HPDE6-E6E7 (cell line): ENCODE results near the gene PARP3.

ENCODE experiments used
- DNase-seq: peaks from one replicate; pipeline ENCODE4 v3.0.0; 2011; ENCODE audit warnings: missing footprints; ENCODE audit errors: extremely low spot score

The PARP3 gene

DNA sequence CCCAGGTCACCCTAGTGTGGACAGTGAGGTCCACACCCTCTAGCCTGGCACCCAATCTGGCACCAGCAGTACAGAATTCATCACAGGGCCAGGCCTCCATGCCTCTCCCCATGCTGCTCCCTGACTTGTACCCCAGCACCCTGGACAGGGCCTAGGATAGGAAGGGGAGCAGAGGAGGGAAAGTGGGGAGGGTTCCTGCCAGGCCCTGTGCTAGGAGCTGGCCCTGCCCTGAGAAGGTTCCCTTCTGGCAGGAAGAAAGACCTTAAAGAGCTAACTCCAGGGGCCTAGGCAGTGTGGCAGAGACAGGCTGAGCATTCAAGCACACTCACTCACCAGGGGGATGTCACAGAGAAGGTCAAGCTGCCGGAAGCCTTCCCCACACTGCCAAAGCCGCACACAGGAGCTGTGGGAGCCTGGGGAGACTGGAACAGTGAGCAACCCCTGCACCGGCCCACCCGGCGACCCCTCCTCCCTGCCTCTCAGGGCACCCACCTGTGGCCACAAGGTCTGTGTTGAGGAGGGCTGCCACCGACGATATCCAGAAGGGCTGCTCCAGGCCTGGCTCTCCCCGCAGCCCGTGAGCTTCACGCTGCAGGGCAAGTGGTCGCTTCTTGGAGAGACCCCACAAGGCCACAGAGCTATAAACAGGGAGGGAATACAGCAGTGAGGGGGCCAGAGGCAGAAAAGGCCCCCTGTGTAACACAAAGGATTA lies 7.9 kb upstream of the PARP3 start:
- DNase-seq: no peak

DNA sequence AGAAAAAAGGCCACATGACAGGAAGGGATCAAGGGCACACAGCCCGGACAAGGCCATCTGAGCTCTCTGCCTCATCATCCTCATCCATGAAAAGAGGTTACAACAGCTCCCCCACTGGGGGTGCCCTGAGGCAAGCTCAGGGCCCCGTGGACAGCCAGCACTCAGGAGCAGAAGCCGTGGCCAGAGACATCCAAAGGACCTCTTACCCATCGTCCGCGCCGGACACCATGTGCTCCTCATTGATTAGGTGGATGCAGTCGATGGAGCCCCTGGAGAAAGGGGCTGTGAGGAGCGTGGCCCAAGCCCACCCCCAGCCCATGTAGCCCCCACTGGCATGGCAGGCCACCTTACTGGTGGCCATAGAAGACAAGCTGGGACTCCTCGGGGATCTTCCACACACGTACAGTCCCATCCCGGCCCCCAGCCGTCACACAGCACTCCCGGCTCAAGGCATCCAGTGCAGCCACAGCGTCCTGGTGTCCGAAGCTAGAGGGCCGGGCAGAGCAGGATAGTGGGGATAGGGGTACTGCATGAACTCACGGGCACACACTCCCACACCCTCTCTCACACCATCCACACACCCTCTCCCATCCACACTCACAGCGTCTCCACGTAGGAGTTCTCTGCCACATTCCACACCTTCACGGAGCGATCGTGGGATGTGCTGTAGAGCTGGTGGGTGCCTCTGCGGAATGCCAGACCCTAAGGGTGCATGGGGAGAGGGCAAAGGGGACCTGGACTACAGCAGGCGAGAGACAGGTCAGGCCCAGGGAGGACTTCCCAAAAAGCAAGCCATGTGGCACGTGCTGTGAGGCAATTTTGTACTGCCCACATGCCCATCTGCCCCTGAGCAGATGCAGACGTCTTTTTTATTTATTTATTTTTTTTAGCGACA lies 6.9 kb upstream of the PARP3 start:
- DNase-seq: no peak

DNA sequence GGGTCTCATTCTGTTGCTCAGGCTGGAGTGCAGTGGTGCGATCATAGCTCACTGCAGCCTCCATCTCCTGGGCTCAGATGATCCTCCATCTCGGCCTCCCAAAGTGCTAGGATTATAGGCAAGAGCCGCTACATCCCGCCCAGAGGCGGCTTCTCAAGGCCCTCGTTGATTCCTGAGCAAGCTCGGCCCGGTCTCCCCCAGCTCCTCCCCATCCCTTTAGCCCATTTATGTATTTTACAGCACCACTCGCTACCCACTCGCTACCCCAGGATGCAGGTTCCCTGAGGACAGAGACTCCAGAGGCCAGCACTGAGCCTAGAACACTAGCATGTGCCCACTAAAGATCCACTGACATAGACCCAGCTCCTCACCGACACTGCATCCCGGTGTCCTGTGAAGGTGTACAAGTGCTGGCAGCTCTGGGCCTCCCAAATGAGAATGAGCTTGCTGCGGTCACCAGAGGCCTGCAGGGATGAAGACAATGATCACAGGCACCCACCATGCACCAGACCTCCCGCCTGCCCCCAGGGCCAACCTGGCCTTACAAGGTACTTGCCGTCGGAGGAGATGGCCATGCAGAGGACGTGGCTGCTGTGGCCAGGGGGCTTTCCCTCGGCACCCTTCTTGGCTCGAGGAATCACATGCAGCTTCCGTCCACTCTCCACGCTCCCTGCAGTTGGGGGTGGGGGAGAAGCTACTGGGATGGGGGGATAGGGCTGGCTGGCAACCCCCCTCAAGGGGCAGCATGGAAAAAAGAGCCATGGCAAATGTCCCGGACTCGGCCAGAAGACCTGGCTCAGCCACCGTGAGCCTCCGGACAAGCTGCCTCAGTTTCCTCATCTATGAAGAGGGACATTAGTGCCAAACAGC lies 6.0 kb upstream of the PARP3 start:
- DNase-seq: no peak

DNA sequence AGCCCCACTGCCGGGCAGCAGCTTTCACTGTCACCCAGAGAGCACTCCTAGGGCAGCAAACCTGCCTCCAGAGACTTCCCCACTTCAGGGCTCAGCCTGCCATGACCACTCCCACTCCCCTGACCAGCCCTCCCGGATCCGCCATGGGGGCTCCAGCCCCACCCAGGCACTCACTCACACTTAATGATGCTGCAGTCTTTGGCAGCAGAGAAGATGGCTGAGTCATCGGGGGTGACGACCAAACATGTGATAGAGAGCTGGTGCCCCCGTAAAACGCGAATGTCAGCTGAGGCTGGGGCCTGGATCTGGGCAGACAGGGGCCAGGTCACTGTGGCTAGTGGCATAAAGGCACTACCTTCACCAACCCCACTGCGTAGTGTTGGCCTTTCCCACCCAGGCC lies 5.1 kb upstream of the PARP3 start:
- no peak for DNase-seq

DNA sequence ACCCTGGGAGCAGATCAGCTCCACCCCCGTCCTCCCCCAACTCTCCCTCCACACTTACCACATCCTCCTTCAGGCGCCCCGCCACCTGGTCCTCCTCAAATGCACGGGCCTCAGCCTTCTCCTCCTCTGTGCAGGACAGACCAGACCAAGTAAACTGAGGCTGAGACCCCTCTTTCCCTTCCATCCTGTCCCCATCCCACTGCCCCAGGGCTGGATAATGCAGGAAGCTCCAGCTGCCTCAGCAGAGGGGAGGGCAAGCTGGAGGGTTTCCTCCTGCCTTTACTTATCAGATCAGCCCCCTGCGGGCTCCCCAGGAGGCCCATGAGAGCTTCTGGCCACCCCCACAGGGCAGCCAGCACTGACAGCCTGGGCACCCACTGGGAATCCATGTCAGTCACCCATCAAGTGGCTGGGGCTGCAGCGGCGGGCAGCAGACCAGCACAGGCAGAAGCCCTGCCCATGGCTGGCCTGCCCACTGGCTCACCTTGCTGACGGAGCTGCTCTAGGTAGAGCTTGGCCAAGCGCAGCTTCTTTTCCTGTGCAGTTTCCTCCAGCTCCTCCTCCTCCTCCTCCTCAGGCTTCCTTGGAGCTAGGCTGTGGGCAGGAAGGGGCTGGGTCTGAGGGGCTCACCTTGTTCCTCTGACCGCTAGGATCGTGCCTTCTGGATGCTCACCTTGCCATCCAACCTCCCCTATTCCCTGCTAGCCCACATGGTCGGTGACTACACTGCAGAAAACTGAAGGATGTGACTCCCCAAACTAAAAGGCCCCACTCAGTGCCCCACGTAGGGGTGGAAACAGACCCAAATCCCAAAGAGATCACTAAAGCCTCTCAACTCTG lies 4.3 kb upstream of the PARP3 start:
- no peak for DNase-seq

DNA sequence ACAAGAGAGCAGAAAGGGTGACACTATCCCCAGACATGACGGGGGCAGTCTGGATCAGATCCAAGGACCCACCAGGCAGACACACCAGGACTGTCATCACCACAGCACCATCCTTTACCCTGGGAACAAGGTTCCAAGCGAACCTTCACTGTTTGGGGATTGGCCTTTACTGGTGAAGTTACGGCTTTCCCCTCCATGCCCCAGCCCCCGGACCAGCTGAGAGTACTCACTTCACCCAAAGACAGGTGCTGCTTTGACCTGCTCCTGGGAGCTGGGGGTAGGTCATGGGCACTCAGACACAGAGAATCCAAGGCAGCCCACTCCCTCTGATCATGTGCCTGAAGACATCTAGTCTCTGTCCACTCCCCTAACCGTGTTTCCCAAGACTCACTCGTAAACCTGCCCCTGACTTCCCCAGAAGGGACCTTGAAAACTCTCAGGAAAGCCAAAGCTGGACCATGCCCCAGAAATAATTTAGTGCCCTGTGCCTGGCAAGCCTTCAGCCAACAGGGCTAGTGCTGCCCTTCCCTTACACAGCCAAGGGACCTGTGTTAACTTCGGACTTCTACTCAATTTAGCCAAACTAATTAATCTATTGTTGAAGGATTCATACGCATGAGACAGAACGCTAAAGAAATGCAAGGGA lies 3.3 kb upstream of the PARP3 start:
- DNase-seq: no peak

DNA sequence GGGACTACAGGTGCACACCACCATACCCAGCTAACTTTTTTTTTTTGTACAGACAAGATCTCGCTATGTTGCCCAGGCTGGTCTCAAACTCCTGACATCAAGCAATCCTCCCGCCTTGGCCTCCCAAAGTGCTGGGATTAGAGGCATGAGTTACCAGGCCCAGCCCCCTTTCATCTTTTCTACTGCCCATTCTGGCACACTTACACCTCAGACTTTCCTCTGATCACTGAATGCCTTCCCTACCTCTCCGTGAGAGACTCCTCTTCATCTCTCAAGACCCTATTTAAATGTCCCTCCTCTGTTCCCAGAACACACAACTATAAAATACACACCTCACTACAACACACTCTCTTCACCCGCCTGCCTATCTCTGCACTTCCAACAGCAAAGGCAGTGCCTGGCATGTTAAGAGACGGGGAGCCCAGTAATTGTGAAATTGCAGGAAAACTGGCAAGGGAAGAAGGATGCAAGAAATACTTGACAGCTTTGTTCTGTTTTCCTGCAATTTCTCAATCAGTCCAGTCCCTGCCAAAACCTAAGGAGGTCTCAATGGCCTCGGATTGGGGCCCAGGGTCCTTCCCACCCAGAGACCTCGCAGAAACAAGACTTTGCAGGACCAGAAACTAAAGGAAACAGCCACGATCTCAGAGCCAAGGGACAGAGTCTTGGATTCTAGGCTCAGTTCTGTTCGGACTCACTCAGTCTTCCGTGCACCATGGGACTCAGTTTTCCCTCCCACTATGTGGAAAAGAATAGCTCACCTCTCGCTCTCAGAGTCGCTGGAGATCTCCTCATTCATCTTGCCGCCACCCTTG lies 1.3 kb upstream of the PARP3 start:
- no peak for DNase-seq

DNA sequence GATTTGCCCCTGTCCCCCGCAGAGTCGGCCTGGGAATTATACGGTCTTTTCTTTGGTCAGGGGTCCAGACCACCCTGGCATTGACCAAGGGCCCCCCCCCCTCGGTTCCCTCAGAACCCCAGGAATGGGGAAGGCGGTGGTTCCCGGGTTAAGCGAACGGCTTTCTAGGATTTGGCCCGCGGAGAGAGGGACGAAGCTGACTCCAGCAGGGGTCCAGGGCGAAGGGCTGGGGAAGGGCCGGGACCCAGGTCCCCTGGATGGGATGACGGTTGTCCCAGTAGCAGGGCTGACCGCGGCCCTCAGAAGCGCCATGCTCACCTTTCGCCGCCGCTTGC lies 733 bp upstream of the PARP3 start:
- no peak for DNase-seq

DNA sequence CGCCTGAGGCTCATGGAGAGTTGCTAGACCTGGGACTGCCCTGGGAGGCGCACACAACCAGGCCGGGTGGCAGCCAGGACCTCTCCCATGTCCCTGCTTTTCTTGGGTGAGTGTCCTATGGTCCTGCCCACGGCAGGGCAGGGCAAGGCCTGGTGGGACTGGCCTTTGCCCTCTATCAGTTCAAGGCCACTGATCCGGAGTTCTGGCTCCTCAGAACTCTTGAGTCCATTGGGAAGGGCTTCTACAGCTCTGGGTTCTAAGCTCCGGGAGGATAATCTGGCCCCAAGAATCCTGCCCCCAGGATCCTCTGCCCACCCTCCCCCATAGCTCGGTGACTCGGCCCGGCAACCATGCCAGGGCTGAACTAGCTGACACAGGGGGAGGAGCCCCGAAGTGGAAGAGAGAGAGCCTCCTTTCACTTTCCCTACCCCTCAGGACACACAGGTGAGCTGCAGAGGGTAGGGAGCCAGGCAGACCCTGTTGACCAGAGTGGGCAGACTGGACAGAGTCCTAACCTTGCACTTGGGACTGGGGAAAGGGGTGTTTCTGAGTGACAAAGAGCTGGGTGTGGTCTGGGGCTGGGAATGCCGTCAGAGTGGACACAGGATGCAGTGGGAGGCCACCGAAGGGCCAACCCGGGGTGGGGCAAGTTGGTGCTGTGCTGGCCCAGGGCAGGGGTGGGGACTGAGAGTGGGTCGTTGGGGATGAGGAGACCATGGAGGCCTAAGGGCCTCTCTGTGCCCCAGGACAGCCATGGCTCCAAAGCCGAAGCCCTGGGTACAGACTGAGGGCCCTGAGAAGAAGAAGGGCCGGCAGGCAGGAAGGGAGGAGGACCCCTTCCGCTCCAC lies 664 bp downstream of the PARP3 start:
- DNase-seq: peak; percentile 62

DNA sequence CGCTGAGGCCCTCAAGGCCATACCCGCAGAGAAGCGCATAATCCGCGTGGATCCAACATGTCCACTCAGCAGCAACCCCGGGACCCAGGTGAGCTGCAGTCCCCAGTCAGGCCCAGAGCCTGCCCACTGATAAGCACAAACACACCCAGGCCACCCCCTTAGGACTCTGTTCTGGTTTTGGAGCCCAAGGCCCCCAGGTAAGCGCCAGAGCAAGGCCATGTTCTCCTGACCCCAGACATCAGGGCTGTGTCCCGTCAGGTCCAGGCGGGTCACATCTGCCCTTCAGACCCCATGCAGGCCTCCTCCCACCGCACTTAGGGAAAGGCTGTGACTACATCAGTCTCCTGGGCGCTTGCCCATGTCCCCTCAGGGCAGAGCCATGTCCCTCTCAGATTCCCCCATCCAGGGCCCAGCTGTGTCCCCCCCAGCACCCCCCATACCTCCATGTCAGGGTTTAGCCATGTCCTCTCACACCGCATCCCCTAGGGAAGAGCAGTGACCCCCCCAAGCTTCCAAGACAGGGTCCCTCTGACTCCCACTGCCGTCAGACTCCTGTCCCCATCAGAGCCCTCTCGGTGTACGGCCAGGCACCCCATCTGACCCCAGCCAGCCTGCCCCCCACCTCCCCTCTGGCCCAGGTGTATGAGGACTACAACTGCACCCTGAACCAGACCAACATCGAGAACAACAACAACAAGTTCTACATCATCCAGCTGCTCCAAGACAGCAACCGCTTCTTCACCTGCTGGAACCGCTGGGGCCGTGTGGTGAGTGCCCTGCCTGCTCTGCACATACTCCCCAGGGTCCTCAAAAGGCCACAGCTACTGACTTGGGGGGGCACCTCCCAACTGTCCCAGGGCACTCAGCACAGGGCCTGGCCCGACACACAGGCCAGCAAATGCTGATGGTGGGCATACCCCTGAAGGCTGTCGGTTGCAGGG lies 1.6 kb downstream of the PARP3 start:
- no peak for DNase-seq

DNA sequence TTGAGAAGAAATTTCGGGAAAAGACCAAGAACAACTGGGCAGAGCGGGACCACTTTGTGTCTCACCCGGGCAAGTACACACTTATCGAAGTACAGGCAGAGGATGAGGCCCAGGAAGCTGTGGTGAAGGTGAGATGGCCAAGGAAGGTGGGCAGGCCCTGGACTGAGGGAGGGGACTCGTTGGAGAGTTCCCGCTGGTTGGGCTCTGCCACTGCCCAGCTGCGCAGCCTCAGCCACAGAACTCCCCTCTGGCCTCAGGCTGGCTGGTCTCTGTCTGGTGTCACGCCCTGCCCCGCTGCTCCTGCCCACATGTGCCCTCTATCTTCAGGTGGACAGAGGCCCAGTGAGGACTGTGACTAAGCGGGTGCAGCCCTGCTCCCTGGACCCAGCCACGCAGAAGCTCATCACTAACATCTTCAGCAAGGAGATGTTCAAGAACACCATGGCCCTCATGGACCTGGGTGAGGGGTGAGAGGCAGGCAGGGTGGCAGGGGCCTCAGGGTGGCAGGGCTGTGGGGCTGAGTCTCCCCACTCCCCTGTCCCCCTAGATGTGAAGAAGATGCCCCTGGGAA lies 2.4 kb downstream of the PARP3 start:
- no peak for DNase-seq

DNA sequence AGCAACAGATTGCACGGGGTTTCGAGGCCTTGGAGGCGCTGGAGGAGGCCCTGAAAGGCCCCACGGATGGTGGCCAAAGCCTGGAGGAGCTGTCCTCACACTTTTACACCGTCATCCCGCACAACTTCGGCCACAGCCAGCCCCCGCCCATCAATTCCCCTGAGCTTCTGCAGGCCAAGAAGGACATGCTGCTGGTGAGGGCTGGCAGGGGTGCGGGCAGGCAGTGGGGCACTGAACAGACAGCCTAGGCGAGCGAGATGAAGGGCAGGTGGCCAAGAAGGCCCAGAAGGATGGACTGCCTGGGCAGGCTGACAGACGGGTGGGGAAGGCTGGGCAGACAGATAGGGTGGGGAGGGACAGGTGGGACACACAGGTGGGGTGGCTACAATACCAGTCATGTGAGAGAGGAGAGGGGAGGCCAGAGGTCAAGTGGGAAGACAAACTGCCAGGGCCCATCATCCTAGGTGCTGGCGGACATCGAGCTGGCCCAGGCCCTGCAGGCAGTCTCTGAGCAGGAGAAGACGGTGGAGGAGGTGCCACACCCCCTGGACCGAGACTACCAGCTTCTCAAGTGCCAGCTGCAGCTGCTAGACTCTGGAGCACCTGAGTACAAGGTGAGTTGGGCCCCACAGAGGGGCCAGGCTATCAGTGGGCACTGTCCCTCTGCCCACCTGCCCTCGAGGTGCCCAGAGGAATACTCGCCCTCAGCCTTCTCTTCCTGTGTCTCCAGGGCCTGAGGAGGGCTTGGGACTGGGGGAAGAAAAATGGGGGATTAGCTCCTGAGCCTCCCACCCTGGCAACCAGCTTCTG lies 3.1 kb downstream of the PARP3 start:
- no peak for DNase-seq

DNA sequence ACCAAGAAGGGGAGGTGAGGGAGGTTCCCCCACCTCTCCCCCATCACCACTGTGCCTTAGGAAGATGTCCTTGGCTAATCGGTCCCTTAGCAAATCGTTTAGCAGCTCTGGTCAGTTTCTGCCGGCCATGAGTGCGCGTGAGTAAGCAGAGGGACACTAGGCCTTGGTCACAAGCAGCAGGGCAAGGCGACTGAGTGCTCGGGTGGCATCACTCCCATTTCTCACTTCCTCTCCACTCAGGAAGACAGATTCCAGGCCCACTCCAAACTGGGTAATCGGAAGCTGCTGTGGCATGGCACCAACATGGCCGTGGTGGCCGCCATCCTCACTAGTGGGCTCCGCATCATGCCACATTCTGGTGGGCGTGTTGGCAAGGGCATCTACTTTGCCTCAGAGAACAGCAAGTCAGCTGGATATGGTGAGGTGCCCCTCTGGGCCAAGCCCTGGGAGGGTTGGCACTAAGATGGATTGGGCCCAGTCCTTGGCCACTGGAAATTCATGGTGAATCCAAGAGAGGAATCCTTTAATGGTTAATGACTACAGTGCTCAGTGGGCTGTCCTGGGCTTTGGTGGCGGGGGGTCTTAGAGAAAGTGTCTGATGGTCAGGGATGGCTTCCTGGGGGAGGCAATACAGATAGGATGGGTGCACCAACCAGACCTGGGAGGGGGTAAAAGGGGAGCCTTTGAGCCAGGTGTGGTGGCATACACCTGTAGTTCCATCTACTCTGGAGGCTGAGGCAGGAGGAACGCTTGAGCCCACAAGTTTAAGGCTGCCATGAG lies 4.0 kb downstream of the PARP3 start:
- no peak for DNase-seq

DNA sequence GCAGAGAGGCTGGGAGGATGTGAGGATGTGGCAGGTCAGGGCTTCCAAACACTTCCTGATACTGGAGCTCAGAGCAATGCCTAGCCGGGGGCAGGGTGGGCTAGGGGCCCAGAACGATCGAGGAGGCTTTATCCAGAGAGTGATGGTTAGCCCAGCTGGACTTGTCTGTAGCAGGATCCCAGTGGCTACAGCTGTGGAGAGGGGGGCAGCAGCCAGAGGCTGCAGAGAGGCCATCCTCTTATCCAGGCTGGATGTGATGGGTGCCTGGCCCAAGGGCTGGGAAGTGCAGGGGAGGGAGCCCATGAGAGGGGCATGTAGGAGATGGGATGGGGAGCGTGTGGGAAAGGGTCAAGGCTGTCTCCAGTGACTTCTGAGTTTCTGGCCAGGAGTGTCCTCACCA lies 4.6 kb downstream of the PARP3 start:
- DNase-seq: no peak

DNA sequence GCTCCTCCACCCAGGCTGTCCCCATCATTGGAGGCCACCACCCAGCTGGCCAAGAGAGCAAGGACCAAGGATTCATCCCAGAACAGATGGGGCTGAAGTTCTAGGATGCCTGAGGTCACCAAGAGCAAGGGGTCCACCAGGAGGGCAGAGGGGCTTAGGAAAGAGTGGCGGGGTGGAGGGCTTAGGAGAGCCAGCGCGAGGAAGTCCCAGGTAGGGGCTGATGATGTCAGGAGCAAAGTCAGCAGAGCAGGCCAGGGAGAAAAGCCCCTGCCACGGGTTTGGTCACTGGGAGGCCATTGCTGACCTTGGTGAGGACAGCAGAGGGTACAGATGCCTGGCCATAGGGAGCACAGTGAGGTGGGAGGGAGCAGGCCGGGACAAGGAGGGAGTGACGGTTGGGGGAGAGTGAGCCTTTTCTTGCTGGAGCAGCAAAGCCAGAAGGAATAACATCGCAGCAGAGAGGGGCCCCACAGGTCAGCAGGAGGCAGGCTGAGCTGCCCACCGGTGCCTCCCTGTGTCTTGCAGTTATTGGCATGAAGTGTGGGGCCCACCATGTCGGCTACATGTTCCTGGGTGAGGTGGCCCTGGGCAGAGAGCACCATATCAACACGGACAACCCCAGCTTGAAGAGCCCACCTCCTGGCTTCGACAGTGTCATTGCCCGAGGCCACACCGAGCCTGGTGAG lies 5.2 kb downstream of the PARP3 start:
- DNase-seq: no peak
